CD8-positive, alpha-beta memory T cell (primary cell): Measurements from ENCODE around the gene CLCN6. TPM values are rescaled to one million over a fixed set of nuclear protein-coding genes. Genes with fewer than 3 reads are reported as not detected.

Experiments used
- CTCF ChIA-PET: fragments of 350-600 bp; sonication (Branson Sonifier 250); formaldehyde crosslinking; loops from one replicate; lab custom pipeline; 2021; ENCODE audit warnings: antibody characterized with exemption; lab: Charles Lee
- POLR2A ChIA-PET: fragments of 350-600 bp; sonication (Branson Sonifier 250); formaldehyde crosslinking; loops from one replicate; lab custom pipeline; 2021; ENCODE audit warnings: antibody characterized with exemption; lab: Charles Lee
- DNase-seq, 5 donors: peaks; one replicate each; pipeline versions ENCODE4 v3.0.0 to v3.0.0-alpha.2; 2020 to 2022; ENCODE audit warnings: mixed read lengths in 1 of 5
- H3K27ac ChIP-seq: one replicate; pipeline ENCODE4 v1.7.0; 2013; ENCODE audit warnings: low read depth, mild to moderate bottlenecking, low read length, moderate library complexity
- H3K27me3 ChIP-seq: 2 replicates; pipeline ENCODE4 v1.7.0; 2013; ENCODE audit warnings: low read length, mild to moderate bottlenecking; ENCODE audit not compliant: insufficient read depth, poor library complexity, severe bottlenecking
- H3K36me3 ChIP-seq: 2 replicates; pipeline ENCODE4 v1.7.0; 2013; ENCODE audit warnings: mild to moderate bottlenecking, low read length, moderate library complexity; ENCODE audit not compliant: insufficient read depth
- H3K4me1 ChIP-seq: 2 replicates; pipeline ENCODE4 v1.7.0; 2013; ENCODE audit warnings: mild to moderate bottlenecking, low read length, moderate library complexity; ENCODE audit not compliant: insufficient read depth
- H3K4me3 ChIP-seq: 2 replicates; pipeline ENCODE4 v1.7.0; 2013; ENCODE audit warnings: mild to moderate bottlenecking, low read length
- H3K9me3 ChIP-seq: 2 replicates; pipeline ENCODE4 v1.7.0; 2013; ENCODE audit warnings: mild to moderate bottlenecking, low read length
- H3K27ac Mint-ChIP-seq, 8 donors: one replicate each; pipeline ENCODE4 v1.8.0; 2020 to 2021; ENCODE audit warnings: mixed read lengths in 8 of 8, mild to moderate bottlenecking in 6 of 8, inconsistent platforms in 3 of 8, moderate library complexity in 3 of 8
- H3K27me3 Mint-ChIP-seq, 2 donors: one replicate each; pipeline ENCODE4 v1.8.0; 2020 to 2021; ENCODE audit warnings: mixed read lengths in 2 of 2, mild to moderate bottlenecking in 1 of 2, moderate library complexity in 1 of 2
- H3K36me3 Mint-ChIP-seq, 3 donors: one replicate each; pipeline ENCODE4 v1.8.0; 2020 to 2021; ENCODE audit warnings: mixed read lengths in 3 of 3, inconsistent platforms in 1 of 3, mild to moderate bottlenecking in 1 of 3
- H3K4me1 Mint-ChIP-seq, 3 donors: one replicate each; pipeline ENCODE4 v1.8.0; 2020 to 2021; ENCODE audit warnings: mixed read lengths in 3 of 3, inconsistent platforms in 1 of 3, mild to moderate bottlenecking in 1 of 3
- H3K4me3 Mint-ChIP-seq, 7 donors: one replicate each; pipeline ENCODE4 v1.8.0; 2020 to 2021; ENCODE audit warnings: mixed read lengths in 7 of 7, mild to moderate bottlenecking in 6 of 7, moderate library complexity in 4 of 7, inconsistent platforms in 2 of 7
- H3K9me3 Mint-ChIP-seq, 5 donors: one replicate each; pipeline ENCODE4 v1.8.0; 2020 to 2022; ENCODE audit warnings: mixed read lengths in 5 of 5, mild to moderate bottlenecking in 3 of 5, moderate library complexity in 2 of 5, inconsistent platforms in 1 of 5
- polyA plus RNA-seq: library from polyadenylated mRNA; unstranded; fragments of 300-500 nt; fragmentation: Illumina TruSeq; gene quantifications from one replicate; pipeline ENCODE4 v1.2.3, GENCODE V29; 2021
- total RNA-seq, 2 experiments: library from RNA; stranded (reverse); gene quantifications; one replicate each; pipeline ENCODE4 v1.2.3, GENCODE V29; 2021

Gene CLCN6
- total and polyA plus RNA-seq, 3 experiments from 2014 or later = 1.7 to 9.3 (median 8.9) TPM

DNA sequence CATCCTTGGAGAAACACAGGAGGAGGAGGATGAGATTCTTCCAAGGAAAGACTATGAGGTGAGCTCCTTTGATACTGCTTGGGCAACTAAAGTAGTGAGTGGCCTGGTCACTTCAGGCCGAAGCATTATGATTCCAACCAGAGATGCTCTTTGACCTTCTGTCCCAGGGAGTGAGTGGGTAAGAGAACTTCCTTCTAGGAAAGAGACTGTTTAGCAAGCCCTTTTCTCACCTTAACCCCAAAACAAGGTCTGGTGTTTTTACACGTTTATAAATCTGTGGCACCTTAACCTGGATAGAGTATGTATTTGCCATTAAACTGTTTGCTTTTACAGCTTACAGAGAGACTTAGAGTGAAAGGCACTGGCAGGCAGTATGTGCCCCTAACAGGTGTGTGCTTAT lies 1.1 kb downstream of the CLCN6 start:
- Mint-ChIP-seq H3K4me3 (peak overlapping the region; percentile 94 to 100 (median 99)), H3K27me3 (no peaks in the 10 kb centered on the region), H3K4me1 (peaks cover 51 to 64% (median 63%) of the 10 kb centered on the region in 3 donors), H3K27ac (peak overlapping the region; percentile 90 to 100 (median 96)), H3K9me3 (no peaks in the 10 kb centered on the region), H3K36me3 (peaks cover 0 to 44% (median 7%) of the 10 kb centered on the region in 3 donors)
- no peaks in the 10 kb centered on the region for H3K27me3 ChIP-seq
- H3K4me1 ChIP-seq = peaks cover 48% of the 10 kb centered on the region
- no peak for DNase-seq
- CTCF ChIA-PET = interaction anchor here (0.6 to 1.7 kb wide), 5 partner anchors 31 to 220 kb away, joined by 3 to 6 read pairs (median 3); no protein-coding TSS in a partner anchor
- peak overlapping the region; percentile 95 for H3K27ac ChIP-seq
- no peaks in the 10 kb centered on the region for H3K9me3 ChIP-seq
- POLR2A ChIA-PET = interaction anchor here (0.5 to 1.8 kb wide), 2 partner anchors 101 to 103 kb away, joined by 3 to 10 read pairs; no protein-coding TSS in a partner anchor
- peak overlapping the region; percentile 90 for H3K4me3 ChIP-seq
- H3K36me3 ChIP-seq = peaks cover 3% of the 10 kb centered on the region

DNA sequence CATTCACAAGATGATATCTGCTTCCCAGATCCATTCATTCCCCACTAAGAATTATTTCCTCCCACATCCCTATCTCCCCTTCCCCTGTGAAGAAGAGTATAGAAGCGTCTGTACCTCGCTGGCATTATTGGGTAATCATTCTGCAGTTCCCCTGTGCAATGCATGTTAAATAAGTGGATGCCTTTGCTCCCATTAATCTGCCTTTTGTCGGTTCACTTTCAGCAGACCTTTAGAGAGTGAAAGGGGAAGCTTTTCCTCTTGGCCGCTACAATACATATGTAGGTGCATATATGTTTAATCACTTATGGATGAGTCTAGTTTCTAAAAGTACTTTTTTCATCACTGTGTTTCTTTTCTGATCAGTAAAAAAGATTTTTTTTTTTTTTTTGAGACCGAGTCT lies 7.0 kb downstream of the CLCN6 start:
- Mint-ChIP-seq H3K4me1 (peaks cover 4 to 15% (median 13%) of the 10 kb centered on the region in 3 donors), H3K4me3 (no peak overlapping the region), H3K36me3 (peaks cover 0 to 72% (median 20%) of the 10 kb centered on the region in 3 donors), H3K9me3 (no peaks in the 10 kb centered on the region), H3K27me3 (no peaks in the 10 kb centered on the region), H3K27ac (no peak overlapping the region)
- no peak overlapping the region for H3K27ac ChIP-seq
- H3K36me3 ChIP-seq = peaks cover 22% of the 10 kb centered on the region
- ChIA-PET POLR2A (no interaction called here), CTCF (no interaction called here)
- DNase-seq = no peak
- H3K4me3 ChIP-seq = no peak overlapping the region
- no peaks in the 10 kb centered on the region for H3K27me3 ChIP-seq
- no peaks in the 10 kb centered on the region for H3K9me3 ChIP-seq
- no peaks in the 10 kb centered on the region for H3K4me1 ChIP-seq

- CTCF ChIA-PET = no interaction called here
Measured at GRCh38 chr1:11817192-11817591, 11.2 kb downstream of the CLCN6 start.

GRCh38 chr1:11822091-11822490 lies 16.1 kb downstream of the CLCN6 start:
- peak overlapping the region in 1 of 8 donors; percentile 21 for H3K27ac Mint-ChIP-seq
- DNase-seq = no peak
- CTCF ChIA-PET = no interaction called here
- no peaks in the 10 kb centered on the region for H3K27me3 Mint-ChIP-seq
- no peaks in the 10 kb centered on the region for H3K9me3 Mint-ChIP-seq
- no peak overlapping the region for H3K27ac ChIP-seq
- no peak overlapping the region for H3K4me3 ChIP-seq
- H3K4me3 Mint-ChIP-seq = no peak overlapping the region
- H3K36me3 Mint-ChIP-seq = peaks cover 0 to 83% (median 5%) of the 10 kb centered on the region in 3 donors
- no peaks in the 10 kb centered on the region for H3K4me1 Mint-ChIP-seq
- POLR2A ChIA-PET = no interaction called here
- H3K27me3 ChIP-seq = no peaks in the 10 kb centered on the region
- H3K36me3 ChIP-seq = peaks cover 19% of the 10 kb centered on the region
- no peaks in the 10 kb centered on the region for H3K9me3 ChIP-seq
- no peaks in the 10 kb centered on the region for H3K4me1 ChIP-seq

More at GRCh38 chr1:11817192-11817591, 11.2 kb downstream of the CLCN6 start:
- no peak for DNase-seq
- Histone ChIP-seq H3K27ac (no peak overlapping the region), H3K9me3 (no peaks in the 10 kb centered on the region), H3K36me3 (peaks cover 29% of the 10 kb centered on the region), H3K4me1 (no peaks in the 10 kb centered on the region), H3K4me3 (no peak overlapping the region), H3K27me3 (no peaks in the 10 kb centered on the region)
- no peaks in the 10 kb centered on the region for H3K9me3 Mint-ChIP-seq
- H3K36me3 Mint-ChIP-seq = peaks cover 0 to 74% (median 15%) of the 10 kb centered on the region in 3 donors
- no peak overlapping the region for H3K27ac Mint-ChIP-seq
- no peak overlapping the region for H3K4me3 Mint-ChIP-seq
- H3K27me3 Mint-ChIP-seq = no peaks in the 10 kb centered on the region
- H3K4me1 Mint-ChIP-seq = peaks cover 0 to 4% (median 3%) of the 10 kb centered on the region in 3 donors
- POLR2A ChIA-PET = no interaction called here

DNA sequence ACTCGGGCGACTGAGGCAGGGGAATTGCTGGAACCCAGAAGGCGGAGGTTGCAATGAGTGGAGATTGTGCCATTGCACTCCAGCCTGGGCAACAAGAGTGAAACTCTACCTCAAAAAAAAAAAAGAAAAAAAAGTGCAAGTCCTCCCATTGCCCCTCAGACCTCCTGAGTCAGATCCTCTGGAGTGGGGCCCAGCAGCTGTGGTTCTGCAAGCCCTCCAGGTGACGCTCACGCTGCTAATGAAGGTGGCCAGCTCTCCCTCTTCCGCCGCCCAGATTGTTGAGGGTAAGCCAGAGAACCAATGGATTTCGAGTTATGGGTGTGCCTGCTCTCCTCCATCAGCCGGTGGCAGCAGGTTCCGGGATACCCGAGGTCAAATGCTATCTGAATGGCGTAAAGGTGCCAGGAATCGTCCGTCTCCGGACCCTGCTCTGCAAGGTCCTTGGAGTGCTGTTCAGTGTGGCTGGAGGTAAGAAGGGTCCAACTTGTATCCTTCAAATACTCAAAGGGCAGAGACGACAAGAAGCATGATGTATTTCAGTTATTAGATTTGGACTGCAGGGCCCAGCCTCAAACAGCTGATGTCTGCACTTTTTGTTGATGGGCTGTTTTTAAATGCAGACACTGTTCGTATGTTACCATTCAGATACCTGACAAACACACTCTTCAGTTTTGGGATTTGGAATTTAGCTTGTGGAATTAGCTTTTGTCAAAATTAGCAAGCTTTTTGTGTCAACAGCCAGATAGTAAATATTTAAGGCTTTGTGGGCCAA lies 17.6 kb downstream of the CLCN6 start:
- Histone ChIP-seq H3K4me3 (no peak overlapping the region), H3K27me3 (no peaks in the 10 kb centered on the region), H3K4me1 (no peaks in the 10 kb centered on the region), H3K27ac (no peak overlapping the region), H3K9me3 (no peaks in the 10 kb centered on the region), H3K36me3 (peaks cover 24% of the 10 kb centered on the region)
- H3K4me3 Mint-ChIP-seq = no peak overlapping the region
- peaks cover 0 to 83% (median 8%) of the 10 kb centered on the region in 3 donors for H3K36me3 Mint-ChIP-seq
- ChIA-PET CTCF (interaction anchor here (1.3 kb wide), 1 partner anchor 15 kb away, joined by 3 read pairs; no protein-coding TSS in a partner anchor), POLR2A (no interaction called here)
- H3K27ac Mint-ChIP-seq = peak overlapping the region in 1 of 8 donors; percentile 10
- H3K4me1 Mint-ChIP-seq = no peaks in the 10 kb centered on the region
- no peaks in the 10 kb centered on the region for H3K27me3 Mint-ChIP-seq
- no peak for DNase-seq
- no peaks in the 10 kb centered on the region for H3K9me3 Mint-ChIP-seq

DNA sequence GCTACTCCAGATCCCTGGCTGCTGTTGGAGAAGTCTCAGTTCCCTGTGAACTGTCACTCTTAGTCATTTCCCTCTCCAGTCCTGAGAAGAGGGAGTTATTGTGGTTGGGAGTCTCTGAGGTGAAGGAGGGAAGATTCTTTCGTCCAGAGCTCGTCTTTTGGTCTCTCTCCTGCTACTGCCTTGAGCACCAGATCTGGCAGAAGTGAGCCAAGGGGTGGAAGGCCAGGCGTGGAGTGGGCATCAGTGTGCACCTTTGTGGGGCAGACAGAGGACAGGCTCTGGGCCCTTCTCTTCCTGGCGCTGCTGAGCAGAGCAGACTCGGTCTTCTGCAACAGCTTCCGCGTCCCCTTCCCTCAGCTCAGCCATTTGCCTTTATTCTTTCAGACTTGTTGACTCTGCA lies 19.1 kb downstream of the CLCN6 start:
- ChIA-PET CTCF (no interaction called here), POLR2A (no interaction called here)
- peaks cover 22% of the 10 kb centered on the region for H3K36me3 ChIP-seq

DNA sequence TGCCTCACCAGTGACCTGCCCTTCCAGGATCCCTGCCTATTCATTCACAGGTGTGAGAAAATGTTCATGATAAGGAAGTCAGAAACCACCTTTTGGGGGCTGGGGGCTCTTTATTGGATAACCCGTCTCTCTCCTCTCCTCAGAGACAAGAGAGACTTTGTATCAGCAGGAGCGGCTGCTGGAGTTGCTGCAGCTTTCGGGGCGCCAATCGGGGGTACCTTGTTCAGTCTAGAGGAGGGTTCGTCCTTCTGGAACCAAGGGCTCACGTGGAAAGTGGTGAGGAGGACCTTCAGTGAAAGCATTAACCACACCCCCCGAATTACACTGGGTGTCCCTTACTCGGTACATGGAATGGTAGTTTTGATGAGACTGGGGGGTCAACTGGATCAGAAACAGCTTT lies 21.0 kb downstream of the CLCN6 start:
- Histone ChIP-seq H3K27me3 (no peaks in the 10 kb centered on the region), H3K4me3 (no peak overlapping the region), H3K9me3 (no peaks in the 10 kb centered on the region), H3K36me3 (peaks cover 22% of the 10 kb centered on the region), H3K27ac (no peak overlapping the region), H3K4me1 (no peaks in the 10 kb centered on the region)
- POLR2A ChIA-PET = no interaction called here
- H3K27me3 Mint-ChIP-seq = no peaks in the 10 kb centered on the region
- DNase-seq = no peak
- H3K27ac Mint-ChIP-seq = peak overlapping the region in 1 of 8 donors; percentile 50
- H3K9me3 Mint-ChIP-seq = no peaks in the 10 kb centered on the region
- CTCF ChIA-PET = no interaction called here
- H3K36me3 Mint-ChIP-seq = peaks cover 0 to 79% (median 7%) of the 10 kb centered on the region in 3 donors
- H3K4me1 Mint-ChIP-seq = no peaks in the 10 kb centered on the region
- H3K4me3 Mint-ChIP-seq = no peak overlapping the region

More for the DNA sequence above, 19.1 kb downstream of the CLCN6 start:
- H3K9me3 ChIP-seq = no peaks in the 10 kb centered on the region
- no peaks in the 10 kb centered on the region for H3K27me3 Mint-ChIP-seq
- H3K4me1 Mint-ChIP-seq = no peaks in the 10 kb centered on the region
- H3K4me3 Mint-ChIP-seq = no peak overlapping the region
- H3K4me3 ChIP-seq = no peak overlapping the region
- H3K27ac Mint-ChIP-seq = no peak overlapping the region
- DNase-seq = no peak
- H3K27me3 ChIP-seq = no peaks in the 10 kb centered on the region
- H3K9me3 Mint-ChIP-seq = no peaks in the 10 kb centered on the region
- peaks cover 0 to 82% (median 8%) of the 10 kb centered on the region in 3 donors for H3K36me3 Mint-ChIP-seq
- no peaks in the 10 kb centered on the region for H3K4me1 ChIP-seq
- no peak overlapping the region for H3K27ac ChIP-seq

DNA sequence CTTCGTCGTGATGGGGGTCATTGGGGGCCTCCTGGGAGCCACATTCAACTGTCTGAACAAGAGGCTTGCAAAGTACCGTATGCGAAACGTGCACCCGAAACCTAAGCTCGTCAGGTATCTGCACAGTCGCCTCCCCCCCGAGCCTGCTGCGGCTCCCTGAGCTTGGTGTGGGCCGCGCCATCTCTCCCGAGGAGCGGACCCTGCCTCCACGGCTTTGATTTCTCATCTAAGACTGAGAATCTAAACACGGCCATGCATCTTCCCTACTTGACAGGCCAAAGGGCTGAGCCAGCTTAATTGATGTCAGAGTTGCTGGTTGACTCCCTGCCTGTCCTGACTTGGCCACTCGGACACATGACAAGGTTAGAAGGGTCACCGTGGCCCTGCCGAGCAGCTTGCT lies 22.5 kb downstream of the CLCN6 start:
- ChIA-PET POLR2A (no interaction called here), CTCF (no interaction called here)
- Histone ChIP-seq H3K4me3 (no peak overlapping the region), H3K27ac (no peak overlapping the region), H3K4me1 (no peaks in the 10 kb centered on the region), H3K9me3 (no peaks in the 10 kb centered on the region), H3K36me3 (peaks cover 25% of the 10 kb centered on the region), H3K27me3 (no peaks in the 10 kb centered on the region)
- no peak overlapping the region for H3K27ac Mint-ChIP-seq
- no peak overlapping the region for H3K4me3 Mint-ChIP-seq
- H3K9me3 Mint-ChIP-seq = no peaks in the 10 kb centered on the region
- H3K36me3 Mint-ChIP-seq = peaks cover 0 to 83% (median 7%) of the 10 kb centered on the region in 3 donors
- no peaks in the 10 kb centered on the region for H3K4me1 Mint-ChIP-seq
- H3K27me3 Mint-ChIP-seq = no peaks in the 10 kb centered on the region
- DNase-seq = no peak
